Mesenchymal stem cell (in vitro differentiated cells and primary cell): ENCODE data around the gene PRORP.
A peak's percentile ranks its signal among the peaks of the same experiment; 100 is the strongest.

Experiments used
- DNase-seq: peaks from one replicate; pipeline ENCODE4 v3.0.0-alpha.2; 2013
- H2AFZ ChIP-seq: one replicate; pipeline ENCODE4 v1.6.1; 2013; ENCODE audit warnings: low read depth, mild to moderate bottlenecking, control low read depth, inconsistent platforms, low read length, moderate library complexity
- H2AK5ac ChIP-seq: 2 replicates; pipeline ENCODE4 v1.6.1; 2013; ENCODE audit warnings: low read length, moderate library complexity, mild to moderate bottlenecking, inconsistent platforms; ENCODE audit not compliant: severe bottlenecking
- H2BK120ac ChIP-seq: one replicate; pipeline ENCODE4 v1.6.1; 2013; ENCODE audit warnings: low read depth, mild to moderate bottlenecking, inconsistent platforms, low read length, moderate library complexity
- H2BK12ac ChIP-seq, 2 experiments: one replicate each; pipeline ENCODE4 v1.6.1; 2013; ENCODE audit warnings: inconsistent platforms in 2 of 2, low read length in 2 of 2, mild to moderate bottlenecking in 2 of 2, moderate library complexity in 2 of 2, control low read depth in 1 of 2
- H2BK15ac ChIP-seq: one replicate; pipeline ENCODE4 v1.6.1; 2013; ENCODE audit warnings: mild to moderate bottlenecking, low read depth, inconsistent platforms; ENCODE audit not compliant: poor library complexity, severe bottlenecking
- H2BK5ac ChIP-seq: 2 replicates; pipeline ENCODE4 v1.6.1; 2013; ENCODE audit warnings: low read depth, mild to moderate bottlenecking, low read length, control low read depth, inconsistent platforms; ENCODE audit not compliant: poor library complexity, severe bottlenecking
- H3K14ac ChIP-seq, 2 experiments: one replicate each; pipeline ENCODE4 v1.6.1; 2013; ENCODE audit warnings: inconsistent platforms in 2 of 2, low read length in 2 of 2, control low read depth in 1 of 2, mild to moderate bottlenecking in 1 of 2, moderate library complexity in 1 of 2
- H3K18ac ChIP-seq, 2 experiments: one replicate each; pipeline ENCODE4 v1.6.1; 2013; ENCODE audit warnings: inconsistent platforms in 2 of 2, low read length in 2 of 2, control low read depth in 1 of 2, low read depth in 1 of 2, mild to moderate bottlenecking in 1 of 2
- H3K23ac ChIP-seq, 2 experiments: one replicate each; pipeline ENCODE4 v1.6.1; 2013; ENCODE audit warnings: inconsistent platforms in 2 of 2, low read length in 2 of 2, mild to moderate bottlenecking in 2 of 2, moderate library complexity in 2 of 2, control low read depth in 1 of 2
- H3K27ac ChIP-seq: 2 replicates; pipeline ENCODE4 v1.5.1; 2013; ENCODE audit warnings: mild to moderate bottlenecking, moderate library complexity, low read length, control low read depth, inconsistent platforms; ENCODE audit not compliant: poor library complexity, severe bottlenecking
- H3K27me3 ChIP-seq, 2 experiments: 2 replicates each; pipeline versions ENCODE4 v1.6.1 to v1.7.0; 2013; ENCODE audit warnings: low read length in 2 of 2, mild to moderate bottlenecking in 2 of 2, moderate library complexity in 2 of 2, control low read depth in 1 of 2, inconsistent platforms in 1 of 2; ENCODE audit not compliant: control insufficient read depth in 1 of 2, insufficient read depth in 1 of 2
- H3K36me3 ChIP-seq, 2 experiments: 2 replicates each; pipeline versions ENCODE4 v1.6.1 to v1.7.0; 2013; ENCODE audit warnings: low read length in 2 of 2, control low read depth in 1 of 2, inconsistent platforms in 1 of 2, low read depth in 1 of 2, mild to moderate bottlenecking in 1 of 2; ENCODE audit not compliant: insufficient read depth in 2 of 2, control insufficient read depth in 1 of 2
- H3K4ac ChIP-seq, 2 experiments: one replicate each; pipeline ENCODE4 v1.6.1; 2013; ENCODE audit warnings: inconsistent platforms in 2 of 2, low read length in 2 of 2, mild to moderate bottlenecking in 2 of 2, moderate library complexity in 2 of 2, control low read depth in 1 of 2, low read depth in 1 of 2
- H3K4me1 ChIP-seq: 2 replicates; pipeline ENCODE4 v1.6.1; 2013; ENCODE audit warnings: low read depth, low read length, control low read depth; ENCODE audit not compliant: control insufficient read depth, insufficient read depth
- H3K4me2 ChIP-seq: 2 replicates; pipeline ENCODE4 v1.6.1; 2013; ENCODE audit warnings: low read length, mild to moderate bottlenecking, inconsistent platforms; ENCODE audit not compliant: poor library complexity, severe bottlenecking
- H3K4me3 ChIP-seq, 2 experiments: 2 replicates each; pipeline versions ENCODE4 v1.5.1 to v1.7.0; 2013; ENCODE audit warnings: low read length in 2 of 2, mild to moderate bottlenecking in 2 of 2, control low read depth in 1 of 2, low read depth in 1 of 2; ENCODE audit not compliant: insufficient read depth in 1 of 2
- H3K79me1 ChIP-seq: replicated peaks from 2 replicates; pipeline ENCODE4 v1.6.1; 2013; ENCODE audit warnings: mild to moderate bottlenecking, control low read depth, low read length, inconsistent platforms; ENCODE audit not compliant: poor library complexity, severe bottlenecking
- H3K9ac ChIP-seq: 2 replicates; pipeline ENCODE4 v1.7.0; 2013; ENCODE audit warnings: mild to moderate bottlenecking, low read length, moderate library complexity
- H3K9me3 ChIP-seq: 2 replicates; pipeline ENCODE4 v1.7.0; 2013; ENCODE audit warnings: mild to moderate bottlenecking, low read length; ENCODE audit not compliant: control insufficient read depth
- H4K8ac ChIP-seq: one replicate; pipeline ENCODE4 v1.6.1; 2013; ENCODE audit warnings: inconsistent platforms, mild to moderate bottlenecking, low read length, moderate library complexity
- H4K91ac ChIP-seq: one replicate; pipeline ENCODE4 v1.6.1; 2013; ENCODE audit warnings: mild to moderate bottlenecking, low read length, inconsistent platforms
- WGBS: methylation state at CpG from one replicate; pipeline ENCODE4 v1.1.7; 2013; ENCODE audit warnings: mixed read lengths; 5-methylcytosine and 5-hydroxymethylcytosine counted together

Gene PRORP

GRCh38 chr14:35116242-35116641 is 6.1 kb upstream of the PRORP start:
- Histone ChIP-seq H4K8ac (no peak overlapping the region), H3K18ac (no peak overlapping the region), H3K79me1 (peaks cover 33% of the 10 kb centered on the region), H2AK5ac (no peak overlapping the region), H3K9me3 (peaks cover 12% of the 10 kb centered on the region), H3K36me3 (peaks cover 22 to 67% of the 10 kb centered on the region in 2 experiments), H3K23ac (no peak overlapping the region), H2AFZ (no peak overlapping the region), H3K14ac (no peak overlapping the region), H2BK15ac (no peak overlapping the region), H3K9ac (no peak overlapping the region), H2BK12ac (no peak overlapping the region), H2BK5ac (no peak overlapping the region), H3K4me3 (no peak overlapping the region), H3K27ac (no peak overlapping the region), H2BK120ac (no peak overlapping the region), H4K91ac (no peak overlapping the region), H3K27me3 (no peaks in the 10 kb centered on the region), H3K4me2 (no peak overlapping the region), H3K4me1 (peaks cover 5% of the 10 kb centered on the region), H3K4ac (no peak overlapping the region)
- DNase-seq, result no peak
- WGBS, result 100% methylated on average over 3 of the region's 4 CpGs

GRCh38 chr14:35117112-35117511 is 5.2 kb upstream of the PRORP start:
- H4K91ac ChIP-seq, result no peak overlapping the region
- 100% methylated on average over 2 of the region's 2 CpGs for WGBS
- H3K36me3 ChIP-seq, result peaks cover 14 to 58% of the 10 kb centered on the region in 2 experiments
- H3K4me2 ChIP-seq, result no peak overlapping the region
- H3K9me3 ChIP-seq, result peaks cover 4% of the 10 kb centered on the region
- H2BK12ac ChIP-seq, result no peak overlapping the region
- H3K14ac ChIP-seq, result no peak overlapping the region
- H2BK120ac ChIP-seq, result no peak overlapping the region
- H2BK5ac ChIP-seq, result no peak overlapping the region
- no peaks in the 10 kb centered on the region for H3K27me3 ChIP-seq
- H2AFZ ChIP-seq, result no peak overlapping the region
- no peak overlapping the region for H4K8ac ChIP-seq
- H3K9ac ChIP-seq, result no peak overlapping the region
- no peak overlapping the region for H2BK15ac ChIP-seq
- no peak overlapping the region for H3K4me3 ChIP-seq
- H3K18ac ChIP-seq, result no peak overlapping the region
- no peak overlapping the region for H3K4ac ChIP-seq
- H3K23ac ChIP-seq, result no peak overlapping the region
- DNase-seq, result no peak
- peaks cover 5% of the 10 kb centered on the region for H3K4me1 ChIP-seq
- H3K79me1 ChIP-seq, result peaks cover 28% of the 10 kb centered on the region
- H3K27ac ChIP-seq, result no peak overlapping the region
- H2AK5ac ChIP-seq, result no peak overlapping the region

- peak overlapping the region; percentile 78 for H4K91ac ChIP-seq
Observed at GRCh38 chr14:35121026-35121886, 1.1 kb upstream of the PRORP start.

GRCh38 chr14:35122696-35123387 is 490 bp downstream of the PRORP start:
- Histone ChIP-seq H3K18ac (peak overlapping the region; percentile 82 to 92), H4K8ac (peak overlapping the region; percentile 97), H3K27me3 (no peaks in the 10 kb centered on the region), H3K79me1 (peaks cover 33% of the 10 kb centered on the region), H2AK5ac (no peak overlapping the region), H2BK5ac (peak overlapping the region; percentile 10), H3K14ac (peak overlapping the region in 1 of 2 experiments; percentile 84), H4K91ac (peak overlapping the region; percentile 52), H2BK12ac (peak overlapping the region; percentile 45 to 92), H3K4me1 (peaks cover 6% of the 10 kb centered on the region), H3K9ac (peak overlapping the region; percentile 94), H2BK15ac (no peak overlapping the region), H3K4me2 (peak overlapping the region; percentile 72), H3K36me3 (peaks cover 12 to 25% of the 10 kb centered on the region in 2 experiments), H3K27ac (peak overlapping the region; percentile 100), H3K4me3 (peak overlapping the region; percentile 83 to 97), H3K9me3 (no peaks in the 10 kb centered on the region), H3K4ac (peak overlapping the region; percentile 49 to 62), H2BK120ac (peak overlapping the region; percentile 27), H3K23ac (no peak overlapping the region), H2AFZ (peak overlapping the region; percentile 96)
- 14% methylated on average over 21 of the region's 23 CpGs for WGBS
- DNase-seq, result peak; percentile 27

More at GRCh38 chr14:35121026-35121886, 1.1 kb upstream of the PRORP start:
- Histone ChIP-seq H3K4me2 (peak overlapping the region; percentile 76), H3K27me3 (no peaks in the 10 kb centered on the region), H3K36me3 (peaks cover 12 to 25% of the 10 kb centered on the region in 2 experiments), H2AK5ac (no peak overlapping the region), H2BK120ac (no peak overlapping the region), H2BK5ac (peak overlapping the region; percentile 93), H2AFZ (no peak overlapping the region), H3K4ac (peak overlapping the region; percentile 71 to 94), H3K23ac (no peak overlapping the region), H2BK12ac (no peak overlapping the region), H3K9me3 (no peaks in the 10 kb centered on the region), H3K4me3 (peak overlapping the region; percentile 83 to 97), H3K27ac (peak overlapping the region; percentile 100), H2BK15ac (no peak overlapping the region), H3K79me1 (peaks cover 32% of the 10 kb centered on the region), H3K9ac (peak overlapping the region; percentile 94), H3K14ac (no peak overlapping the region), H3K4me1 (peaks cover 6% of the 10 kb centered on the region), H4K8ac (peak overlapping the region; percentile 98), H3K18ac (peak overlapping the region; percentile 92 to 95)
- 39% methylated on average over 32 of the region's 34 CpGs for WGBS
- DNase-seq, result peak; percentile 3
